Endothelial cell of umbilical vein (primary cell): ENCODE results near the gene EPC1. TPM values are rescaled to one million over a fixed set of nuclear protein-coding genes. Genes with fewer than 3 reads are reported as not detected.

Source experiments
- polyA plus RNA-seq, 4 experiments: library from polyadenylated mRNA; depleted of rRNA in 3 of 4; stranded (reverse) in 3 of 4; unstranded in 1 of 4; fragments of >200 nt; gene quantifications; 2 replicates each; pipeline versions ENCODE4 v1.2.1 to v1.2.3, GENCODE V29; 2011 to 2012; ENCODE audit warnings: missing spikeins in 1 of 4
- small RNA-seq: library from RNA; depleted of rRNA; stranded (forward); fragments of <200 nt; gene quantifications from one replicate; pipeline ENCODE3, GENCODE V24; 2012; ENCODE audit warnings: low replicate concordance, low read depth; ENCODE audit not compliant: insufficient read depth, insufficient read length
- total RNA-seq: library from RNA; stranded (reverse); gene quantifications from 2 replicates; pipeline ENCODE4 v1.2.3, GENCODE V29; 2021

Gene EPC1
- total and polyA plus RNA-seq, 2 donors (not counting 3 experiments of a cell fraction or from before 2014, with no cell fraction given): 27.9 to 39.0 TPM

Small RNAs within 50 kb of the gene (small RNA-seq; reads per million reads assigned to genes)
- gene RNU6-1244P: not detected

Other genes starting within 250 kb of the EPC1 start
- 6.6 and 8.2 TPM in 2 replicates for gene CCDC7, start 99.0 kb upstream of the EPC1 start, total RNA-seq
- gene CCDC7, start 99.0 kb upstream of the EPC1 start, polyA plus RNA-seq: 0.30 and 0.35 TPM in 2 replicates